RKO (cell line): ENCODE data around the gene HBZ.
"Not testable (repeated sequence)": the region's sequence is repeated elsewhere in the genome, so short reads cannot be mapped to it uniquely, and the experiment has no call there.

Experiments used
- DNase-seq: peaks from one replicate; pipeline ENCODE4 v3.0.0-alpha.2; 2016; ENCODE audit warnings: low spot score

Gene HBZ

DNA sequence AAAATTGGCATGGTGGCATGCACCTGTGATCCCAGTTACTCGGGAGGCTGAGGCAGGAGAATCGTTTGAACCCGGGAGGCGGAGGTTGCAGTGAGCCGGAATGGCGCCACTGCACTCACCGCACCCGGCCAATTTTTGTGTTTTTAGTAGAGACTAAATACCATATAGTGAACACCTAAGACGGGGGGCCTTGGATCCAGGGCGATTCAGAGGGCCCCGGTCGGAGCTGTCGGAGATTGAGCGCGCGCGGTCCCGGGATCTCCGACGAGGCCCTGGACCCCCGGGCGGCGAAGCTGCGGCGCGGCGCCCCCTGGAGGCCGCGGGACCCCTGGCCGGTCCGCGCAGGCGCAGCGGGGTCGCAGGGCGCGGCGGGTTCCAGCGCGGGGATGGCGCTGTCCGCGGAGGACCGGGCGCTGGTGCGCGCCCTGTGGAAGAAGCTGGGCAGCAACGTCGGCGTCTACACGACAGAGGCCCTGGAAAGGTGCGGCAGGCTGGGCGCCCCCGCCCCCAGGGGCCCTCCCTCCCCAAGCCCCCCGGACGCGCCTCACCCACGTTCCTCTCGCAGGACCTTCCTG lies 27.7 kb downstream of the HBZ start, which contains the start of gene HBQ1:
Gene HBQ1, plus strand, starts transcription at position 359 of the 575 bp plus-strand sequence. Its CDS starts 28 bp downstream, at position 387.
- DNase-seq = no peak

- peak; percentile 52 for DNase-seq
Measured at GRCh38 chr16:180681-181564, 28.5 kb downstream of the HBZ start.

DNA sequence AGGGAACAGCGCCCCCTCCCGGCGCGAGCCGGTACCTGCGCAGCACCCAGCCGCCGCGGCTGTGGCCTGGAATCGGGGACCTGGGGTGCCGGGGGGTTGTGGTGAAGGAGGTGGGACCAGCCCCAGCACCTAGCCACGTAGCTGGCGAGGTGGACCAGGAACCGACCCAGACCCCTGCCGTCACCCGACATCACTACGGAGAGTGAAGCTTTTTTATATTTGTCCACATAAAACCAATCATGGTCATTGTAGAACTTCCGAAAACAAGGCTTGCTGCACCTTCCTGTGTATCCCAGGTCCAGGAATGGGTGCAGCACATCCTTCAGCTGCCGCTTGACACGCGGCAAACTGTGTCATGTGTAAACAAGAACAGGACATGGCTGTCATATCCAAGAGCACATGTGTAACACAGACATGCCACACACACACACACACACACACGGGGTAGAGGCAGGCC lies 29.1 kb downstream of the HBZ start:
- DNase-seq = no peak

DNA sequence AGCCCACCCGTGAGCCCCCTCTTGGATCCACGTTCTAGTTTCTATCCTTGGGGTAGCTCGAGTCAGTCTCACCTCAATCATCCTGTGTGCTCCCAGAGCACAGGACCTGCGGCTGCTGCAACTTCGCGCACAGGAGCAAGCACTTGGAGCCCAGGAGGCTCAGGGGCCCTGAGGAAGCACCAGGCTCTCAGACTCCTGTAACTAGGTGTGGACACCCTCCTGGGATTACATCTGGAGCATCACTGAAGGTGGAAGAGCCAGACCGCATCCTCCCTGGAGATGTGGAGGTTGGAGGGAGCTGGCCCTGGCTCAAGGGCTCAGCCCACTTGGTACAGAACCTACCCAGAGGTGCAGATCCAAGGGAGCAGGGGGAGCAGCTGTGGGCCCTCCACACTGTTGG lies 30.6 kb downstream of the HBZ start:
- no peak for DNase-seq

DNA sequence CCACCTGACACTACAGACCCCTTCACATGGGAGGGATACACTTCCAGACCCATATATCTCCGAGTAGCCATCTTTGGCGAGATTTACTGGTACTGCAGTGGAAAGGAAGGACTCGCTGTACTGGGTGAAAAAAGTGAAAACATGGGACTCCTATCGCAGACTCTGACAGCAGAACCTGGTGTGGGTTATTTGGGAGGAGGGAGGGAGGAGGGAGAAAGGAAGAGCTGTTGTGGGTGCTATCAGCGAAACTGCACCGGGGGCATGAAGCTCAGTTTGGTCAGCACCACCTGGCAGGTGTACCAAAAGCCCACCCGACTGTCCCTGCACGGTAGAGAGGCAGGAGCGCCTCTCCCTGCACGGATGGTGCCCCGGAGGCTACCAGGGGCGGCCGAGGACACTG lies 32.8 kb downstream of the HBZ start:
- DNase-seq = no peak

GRCh38 chr16:185691-186090 lies 33.2 kb downstream of the HBZ start:
- no peak for DNase-seq

DNA sequence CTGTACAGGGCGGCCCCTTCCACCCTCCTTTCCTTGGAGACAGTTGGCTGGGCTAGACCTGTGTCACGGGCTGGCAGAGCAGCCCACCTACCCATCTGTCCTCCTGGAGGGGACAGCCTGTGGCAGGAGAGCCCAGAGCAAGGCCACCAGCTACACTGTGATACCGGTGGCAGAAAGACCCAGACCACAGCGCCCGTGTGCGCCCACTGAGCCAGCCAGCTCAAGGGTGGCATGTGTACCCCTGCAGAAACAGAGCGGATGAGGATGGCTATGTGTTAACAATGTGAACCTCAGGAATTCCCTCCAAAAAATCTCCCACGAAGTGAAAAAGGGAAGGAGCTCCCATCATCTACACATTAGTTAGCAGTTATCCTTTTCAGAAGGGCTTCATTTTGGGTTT lies 34.9 kb downstream of the HBZ start:
- DNase-seq = no peak

- DNase-seq = no peak
Measured at GRCh38 chr16:188674-189073, 36.2 kb downstream of the HBZ start.

GRCh38 chr16:189604-190186 lies 37.3 kb downstream of the HBZ start:
- no peak for DNase-seq

DNA sequence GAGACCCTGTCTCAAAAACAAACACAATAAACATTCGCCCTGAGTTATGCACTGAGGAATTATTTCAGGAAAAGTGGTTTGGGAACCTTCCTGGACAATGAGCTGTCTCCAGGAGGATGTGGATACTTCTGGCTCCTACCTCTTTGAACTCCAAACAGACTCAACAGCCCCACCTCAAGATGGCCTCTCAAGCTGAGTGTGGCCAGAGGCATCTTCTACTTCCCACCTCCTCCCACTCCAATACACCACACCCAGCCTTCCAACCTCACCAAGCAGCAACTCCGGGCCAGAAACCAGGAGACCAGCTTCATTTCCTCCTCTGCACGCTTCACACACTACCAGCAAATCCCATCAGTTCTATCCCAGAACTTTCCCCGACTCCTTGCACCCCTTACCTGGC lies 39.4 kb downstream of the HBZ start:
- DNase-seq = no peak

DNA sequence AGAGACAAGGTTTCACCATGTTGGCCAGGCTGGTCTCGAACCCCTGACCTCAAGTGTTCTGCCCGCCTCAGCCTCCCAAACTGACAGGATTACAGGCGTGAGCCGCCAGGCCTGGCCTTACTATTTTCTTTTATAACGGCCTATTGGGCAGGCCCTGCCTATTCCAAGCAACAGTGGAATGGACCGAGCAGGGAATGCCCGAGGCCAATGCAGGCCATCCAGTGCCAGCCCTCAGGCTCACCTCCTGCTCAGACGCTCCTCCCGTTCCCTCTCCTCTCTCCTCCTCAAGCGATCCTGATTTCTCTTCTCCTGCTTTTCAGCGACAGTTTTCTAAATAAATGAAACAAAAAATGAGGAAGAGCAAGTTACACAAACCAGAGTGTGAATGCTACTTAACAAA lies 40.2 kb downstream of the HBZ start:
- DNase-seq = no peak

DNA sequence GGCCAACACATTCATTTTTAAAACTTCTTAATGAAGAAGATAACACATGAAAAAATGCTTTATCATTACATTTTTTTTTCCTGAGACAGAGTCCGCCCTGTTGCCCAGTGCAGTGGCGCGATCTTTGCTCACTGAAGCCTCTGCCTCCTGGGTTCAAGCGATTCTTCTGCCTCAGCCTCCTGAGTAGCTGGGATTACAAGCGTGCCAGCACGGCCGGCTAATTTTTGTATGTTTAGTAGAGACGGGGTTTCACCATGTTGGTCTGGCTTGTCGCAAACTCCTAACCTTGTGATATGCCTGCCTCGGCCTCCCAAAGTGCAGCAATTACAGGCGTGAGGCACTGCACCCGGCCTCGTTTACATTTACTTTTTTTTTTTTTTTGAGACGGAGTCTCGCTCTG lies 41.0 kb downstream of the HBZ start:
- DNase-seq = no peak

DNA sequence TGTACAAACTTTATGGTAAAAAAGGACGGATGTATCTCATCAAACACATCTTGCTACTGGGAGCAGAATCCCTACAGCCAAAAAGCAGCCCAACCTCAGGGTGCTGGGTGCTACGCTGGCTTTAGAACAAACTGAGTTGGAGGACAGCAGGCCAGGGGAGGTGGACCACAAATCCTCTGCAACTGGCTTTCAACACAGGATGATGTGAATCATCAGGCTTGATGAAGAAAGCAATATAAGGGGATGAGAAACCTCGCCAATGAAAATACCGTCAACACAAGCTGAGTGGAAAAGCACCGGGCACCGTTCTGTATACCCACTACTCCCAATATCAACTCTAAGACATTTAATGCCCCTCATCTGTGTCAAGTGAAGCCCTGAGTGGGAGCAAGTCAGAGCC lies 42.1 kb downstream of the HBZ start:
- DNase-seq = no peak

DNA sequence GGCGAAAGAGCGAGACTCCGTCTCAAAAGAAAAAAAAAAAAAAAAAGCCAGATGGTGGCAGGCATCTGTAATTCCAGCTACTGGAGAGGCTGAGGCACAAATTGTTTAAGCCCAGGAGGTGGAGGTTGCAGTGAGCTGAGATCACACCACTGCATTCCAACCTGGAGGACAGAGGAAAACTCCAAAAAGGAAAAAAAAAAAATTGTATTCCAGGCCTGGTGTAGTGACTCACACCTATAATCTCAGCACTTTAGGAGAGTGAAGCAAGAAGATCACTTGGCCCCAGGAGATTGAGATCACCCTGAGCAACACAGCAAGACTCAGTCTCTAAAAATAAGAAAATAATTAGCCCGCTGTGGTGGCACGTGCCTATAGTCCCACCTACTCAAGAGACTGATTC lies 47.9 kb downstream of the HBZ start:
- DNase-seq = peak; percentile 24

- no peak for DNase-seq
Measured at GRCh38 chr16:203246-203645, 50.8 kb downstream of the HBZ start.

DNA sequence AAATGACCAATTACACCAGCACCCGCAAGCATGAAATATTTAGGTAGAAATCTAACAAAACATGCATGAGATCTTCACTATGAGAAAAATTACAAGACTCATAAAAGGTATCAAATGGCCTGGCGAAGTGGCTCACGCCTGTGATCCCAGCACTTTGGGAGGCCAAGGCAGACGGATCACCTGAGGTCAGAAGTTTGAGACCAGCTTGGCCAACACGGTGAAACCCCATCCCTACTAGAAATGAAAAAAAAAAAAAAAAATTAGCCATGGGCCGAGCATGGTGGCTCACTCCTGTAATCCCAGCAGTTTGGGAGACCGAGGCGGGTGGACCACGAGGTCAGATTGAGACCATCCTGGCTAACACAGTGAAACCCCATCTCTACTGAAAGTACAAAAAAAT lies 51.6 kb downstream of the HBZ start:
- not testable (repeated sequence) for DNase-seq
